H1 (cell line): ENCODE data around the gene SMARCC1. TPM values are rescaled to one million over a fixed set of nuclear protein-coding genes. Genes with fewer than 3 reads are reported as not detected.

ENCODE experiments used
- CTCF ChIP-seq, 3 experiments: IDR thresholded peaks; 1 replicate in 2 of 3; 2 replicates in 1 of 3; pipeline versions ENCODE4 v1.5.1 to v1.6.1; 2011; ENCODE audit warnings: low read length in 3 of 3, mild to moderate bottlenecking in 3 of 3, inconsistent platforms in 2 of 3, low read depth in 1 of 3, moderate library complexity in 1 of 3; ENCODE audit not compliant: insufficient read depth in 1 of 3; ENCODE audit errors: control extremely low read depth in 1 of 3
- POLR2A ChIP-seq, 2 experiments: IDR thresholded peaks; 1 replicate in 1 of 2; 2 replicates in 1 of 2; pipeline ENCODE4 v1.6.1; 2011; ENCODE audit warnings: low read depth in 2 of 2, low read length in 2 of 2, mild to moderate bottlenecking in 2 of 2; ENCODE audit errors: control extremely low read depth in 1 of 2
- RNF2 ChIP-seq: fragments of 200-900, 300-1000 bp; sonication (generic); IDR thresholded peaks from 2 replicates; pipeline ENCODE4 v1.7.1; 2016; ENCODE audit warnings: borderline replicate concordance, low read depth, mild to moderate bottlenecking, antibody characterized with exemption, low read length; ENCODE audit not compliant: poor library complexity, severe bottlenecking; ENCODE audit errors: missing control alignments
- polyA plus RNA-seq, 7 experiments: library from polyadenylated mRNA; depleted of rRNA in 3 of 7; stranded (reverse) in 5 of 7; unstranded in 2 of 7; fragments of >200 nt in 5 of 7; fragments of 200-250 nt in 2 of 7; gene quantifications; 1 replicate in 5 of 7; 2 replicates in 1 of 7; 4 replicates in 1 of 7; pipeline versions ENCODE4 v1.2.1 to v1.2.3, GENCODE V29; 2011 to 2013; ENCODE audit warnings: missing spikeins in 2 of 7, mixed read lengths in 2 of 7
- total RNA-seq: library from RNA; stranded (reverse); fragmentation: NEBNext Ultra II Directional; extraction: Animal tissue kit (Norgen Biotek cat#: 25700); gene quantifications from 2 replicates; pipeline ENCODE4 v1.2.1, GENCODE V29; 2021

The SMARCC1 gene
- total and polyA plus RNA-seq, 2 of the 8 experiments (the other 6 are each of a cell fraction or from before 2014, with no cell fraction given) = 64.1 to 335 TPM

DNA sequence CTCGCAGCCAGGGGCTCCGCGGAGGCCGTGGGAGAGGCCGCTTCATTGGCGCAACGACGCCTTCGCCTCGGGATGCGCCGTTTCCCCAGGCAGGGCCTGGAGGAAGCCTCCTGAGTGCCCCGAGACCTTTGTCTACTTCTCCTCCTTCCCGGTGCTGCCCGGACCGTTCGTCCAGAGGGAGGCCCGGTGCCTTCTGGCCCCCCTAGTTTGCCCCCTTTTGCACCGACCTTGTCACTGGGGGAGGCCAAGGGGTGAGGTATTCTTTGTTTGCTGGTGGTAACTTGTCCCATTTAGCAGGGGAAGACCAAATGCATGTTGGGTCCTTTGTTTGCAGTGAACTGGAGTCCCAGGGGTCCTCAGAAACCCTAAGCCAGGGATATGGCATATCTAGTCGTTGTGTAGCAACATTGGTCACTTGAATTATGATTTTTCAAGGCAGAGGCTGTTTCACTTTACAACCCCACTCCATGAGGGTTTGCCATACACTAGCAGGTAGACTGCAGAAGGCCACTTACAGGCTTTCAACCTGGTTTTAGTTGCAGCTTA is 21.9 kb upstream of the SMARCC1 start (continued):
- TF ChIP-seq CTCF (IDR thresholded peaks at IDR 0.05; ENCODE audit: control extremely low read depth in 1 of 3, insufficient read depth in 1 of 3, low read depth in 1 of 3, low read length in 3 of 3) (no peak), RNF2 (no peak), POLR2A (IDR thresholded peaks at IDR 0.05; ENCODE audit: control extremely low read depth in 1 of 2, low read depth in 2 of 2, low read length in 2 of 2) (peak; percentile 58 to 67; a peak in 2 of 3 replicates)
- TF ChIP-seq, all 59 proteins: peak for 7
